ENCODE measurements around the gene UXS1.
A peak's percentile ranks its signal among the peaks of the same experiment; 100 is the strongest.

UXS1 gene

GRCh38 chr2:106090916-106091618 is 103.0 kb downstream of the UXS1 start:
- DNase-seq (ENCODE audit: low read depth in 2 of 3, low spot score in 2 of 3) = no peak

GRCh38 chr2:106089611-106090010 is 104.5 kb downstream of the UXS1 start:
- DNase-seq (ENCODE audit: low read depth in 2 of 3, low spot score in 2 of 3) = no peak

GRCh38 chr2:106085181-106085940 is 108.7 kb downstream of the UXS1 start:
- DNase-seq (ENCODE audit: low read depth in 2 of 3, low spot score in 2 of 3) = peak in 1 of 3 experiments; percentile 22

- DNase-seq (ENCODE audit: low read depth in 2 of 3, low spot score in 2 of 3) = no peak
These were observed 113.1 kb downstream of the UXS1 start for GRCh38 chr2:106080959-106081358.

GRCh38 chr2:106078096-106078495 is 116.0 kb downstream of the UXS1 start:
- DNase-seq (ENCODE audit: low read depth in 2 of 3, low spot score in 2 of 3) = no peak

- DNase-seq (ENCODE audit: low read depth in 2 of 3, low spot score in 2 of 3) = no peak
These were observed 117.2 kb downstream of the UXS1 start for GRCh38 chr2:106076941-106077340.

- DNase-seq (ENCODE audit: low read depth in 2 of 3, low spot score in 2 of 3) = no peak
These were observed 119.1 kb downstream of the UXS1 start for GRCh38 chr2:106075048-106075447.

GRCh38 chr2:106073678-106074406 is 120.3 kb downstream of the UXS1 start:
- no peak for DNase-seq (ENCODE audit: low read depth in 2 of 3, low spot score in 2 of 3)

- DNase-seq (ENCODE audit: low read depth in 2 of 3, low spot score in 2 of 3) = no peak
These were observed 123.9 kb downstream of the UXS1 start for GRCh38 chr2:106070181-106070580.

GRCh38 chr2:106068451-106068850 is 125.7 kb downstream of the UXS1 start:
- DNase-seq (ENCODE audit: low read depth in 2 of 3, low spot score in 2 of 3) = no peak

- no peak for DNase-seq (ENCODE audit: low read depth in 2 of 3, low spot score in 2 of 3)
These were observed 127.9 kb downstream of the UXS1 start for GRCh38 chr2:106065983-106066820.

- no peak for DNase-seq (ENCODE audit: low read depth in 2 of 3, low spot score in 2 of 3)
These were observed 128.7 kb downstream of the UXS1 start for GRCh38 chr2:106065268-106065982.

- no peak for DNase-seq (ENCODE audit: low read depth in 2 of 3, low spot score in 2 of 3)
These were observed 130.9 kb downstream of the UXS1 start for GRCh38 chr2:106063181-106063580.

GRCh38 chr2:106062627-106063026 is 131.5 kb downstream of the UXS1 start:
- DNase-seq (ENCODE audit: low read depth in 2 of 3, low spot score in 2 of 3) = no peak

GRCh38 chr2:106061611-106062349 is 132.3 kb downstream of the UXS1 start:
- no peak for DNase-seq (ENCODE audit: low read depth in 2 of 3, low spot score in 2 of 3)

GRCh38 chr2:106059416-106060065 is 134.6 kb downstream of the UXS1 start:
- no peak for DNase-seq (ENCODE audit: low read depth in 2 of 3, low spot score in 2 of 3)

GRCh38 chr2:106058469-106059137 is 135.5 kb downstream of the UXS1 start:
- no peak for DNase-seq (ENCODE audit: low read depth in 2 of 3, low spot score in 2 of 3)

GRCh38 chr2:106057206-106057605 is 136.9 kb downstream of the UXS1 start:
- no peak for DNase-seq (ENCODE audit: low read depth in 2 of 3, low spot score in 2 of 3)
